ENCODE data around the gene SLC9A8. TPM values are rescaled to one million over a fixed set of nuclear protein-coding genes. Genes with fewer than 3 reads are reported as not detected.

The SLC9A8 gene
- total RNA-seq, 1 experiment from 2014 or later = 6.7 TPM

- TF ChIP-seq ZBTB33 (IDR thresholded peaks at IDR 0.05; ENCODE audit: extremely low read depth, insufficient replicate concordance, low read length) (no peak), MAX (IDR thresholded peaks at IDR 0.05) (no peak), CBX3 (IDR thresholded peaks at IDR 0.05; ENCODE audit: low read depth) (no peak), EGR1 (IDR thresholded peaks at IDR 0.05; ENCODE audit: low read depth) (no peak), CEBPB (IDR thresholded peaks at IDR 0.05; ENCODE audit: low read depth) (no peak)
These were observed 55.9 kb downstream of the SLC9A8 start (continued) for GRCh38 chr20:49868538-49868937.

GRCh38 chr20:49868964-49869363, 56.3 kb downstream of the SLC9A8 start:
- Histone ChIP-seq H4K20me1 (ENCODE audit: insufficient read depth) (no peaks in the 10 kb centered on the region), H3K27ac (ENCODE audit: low read depth, low read length) (no peak overlapping the region), H3K27me3 (ENCODE audit: insufficient read depth, low read length) (no peaks in the 10 kb centered on the region), H3K9me2 (ENCODE audit: insufficient read depth) (no peaks in the 10 kb centered on the region), H3K9ac (ENCODE audit: low read length) (no peak overlapping the region), H3K9me3 (ENCODE audit: control insufficient read depth in 1 of 2, insufficient read depth in 1 of 2, low read depth in 1 of 2, low read length in 2 of 2) (no peaks in the 10 kb centered on the region), H3K4me2 (ENCODE audit: low read length) (no peak overlapping the region), H3K36me3 (ENCODE audit: control insufficient read depth in 1 of 2, insufficient read depth in 2 of 2, low read length in 2 of 2) (no peaks in the 10 kb centered on the region; a peak in 1 of 4 replicates), H2AFZ (ENCODE audit: low read depth, low read length, poor library complexity, severe bottlenecking) (no peak overlapping the region), H3K79me2 (ENCODE audit: insufficient read depth, low read length) (no peaks in the 10 kb centered on the region), H3K4me1 (ENCODE audit: control insufficient read depth in 1 of 2, insufficient read depth in 2 of 2, low read length in 2 of 2) (no peaks in the 10 kb centered on the region), H3K4me3 (replicated peaks in 1 of 2; ENCODE audit: low read depth in 1 of 2, low read length in 2 of 2) (no peak overlapping the region)
- intact Hi-C loops (cut with micrococcal nuclease) = no loop called here
- ChIA-PET CTCF (no interaction called here), POLR2A (no interaction called here), RAD21 (ENCODE audit: low non-redundant PET in 1 of 2, low total read pairs in 2 of 2, uncharacterized antibody in 2 of 2, unreplicated experiment in 2 of 2) (no interaction called here)
- ATAC-seq = no peak
- TF ChIP-seq SIN3A (IDR thresholded peaks at IDR 0.05; ENCODE audit: low read depth) (no peak), CEBPB (IDR thresholded peaks at IDR 0.05; ENCODE audit: low read depth) (no peak), SP1 (IDR thresholded peaks at IDR 0.05; ENCODE audit: low read depth) (no peak), EZH2phosphoT487 (IDR thresholded peaks at IDR 0.05; ENCODE audit: borderline replicate concordance) (no peak), JUND (IDR thresholded peaks at IDR 0.05) (no peak), POLR2A (IDR thresholded peaks at IDR 0.05; ENCODE audit: borderline replicate concordance, extremely low read depth, insufficient read depth, insufficient read length) (no peak), YY1 (IDR thresholded peaks at IDR 0.05; ENCODE audit: extremely low read depth, insufficient replicate concordance, low read depth, low read length) (no peak), ZBTB33 (IDR thresholded peaks at IDR 0.05; ENCODE audit: extremely low read depth, insufficient replicate concordance, low read length) (no peak), ZNF274 (IDR thresholded peaks at IDR 0.05; ENCODE audit: low read depth, low read length) (no peak)
- DNase-seq (ENCODE audit: low read depth, low spot score) = no peak
- no TSS peak for BruUV-seq (replicated peaks)
